ENCODE data around the gene CLHC1.

DNA sequence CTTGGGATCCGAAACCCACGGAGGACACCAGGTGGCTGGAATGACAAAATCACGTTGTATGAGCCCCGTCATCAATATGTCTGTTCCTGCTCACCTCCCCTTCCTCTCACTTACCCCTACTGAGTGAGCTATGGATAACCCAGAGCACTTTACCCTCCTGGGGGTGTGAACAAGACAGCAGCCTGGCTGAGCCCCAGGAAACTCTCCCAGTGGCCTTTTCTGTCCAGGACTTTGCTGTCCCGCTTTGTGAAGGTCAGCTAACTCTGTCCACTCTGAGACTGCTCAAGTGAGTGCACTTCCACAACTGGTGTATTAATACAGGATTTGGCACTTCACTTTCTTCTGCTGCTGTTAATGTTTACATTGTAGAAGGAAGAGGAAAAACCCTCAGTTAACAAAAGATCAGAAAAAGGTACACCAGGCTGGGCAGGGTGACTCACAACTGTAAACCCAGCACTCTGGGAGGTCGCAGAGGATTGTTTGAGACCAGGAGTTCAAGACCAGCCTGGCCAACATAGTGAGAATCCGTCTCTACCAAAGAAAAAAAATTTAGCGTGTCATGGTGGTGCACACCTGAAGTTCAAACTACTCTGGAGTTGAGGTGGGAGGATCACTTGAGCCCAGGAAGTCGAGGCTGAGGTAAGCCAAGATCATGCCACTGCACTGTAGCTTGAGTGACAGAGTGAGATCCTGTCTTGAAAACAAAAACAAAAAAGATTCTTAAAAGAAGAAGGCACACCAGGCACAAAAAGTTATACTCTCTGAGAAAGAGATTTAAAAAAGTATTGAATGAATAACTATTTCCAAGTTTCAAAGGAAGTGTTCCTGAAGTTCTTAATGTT is 90.3 kb downstream of the CLHC1 start:
- TF ChIP-seq, protein P1, sequence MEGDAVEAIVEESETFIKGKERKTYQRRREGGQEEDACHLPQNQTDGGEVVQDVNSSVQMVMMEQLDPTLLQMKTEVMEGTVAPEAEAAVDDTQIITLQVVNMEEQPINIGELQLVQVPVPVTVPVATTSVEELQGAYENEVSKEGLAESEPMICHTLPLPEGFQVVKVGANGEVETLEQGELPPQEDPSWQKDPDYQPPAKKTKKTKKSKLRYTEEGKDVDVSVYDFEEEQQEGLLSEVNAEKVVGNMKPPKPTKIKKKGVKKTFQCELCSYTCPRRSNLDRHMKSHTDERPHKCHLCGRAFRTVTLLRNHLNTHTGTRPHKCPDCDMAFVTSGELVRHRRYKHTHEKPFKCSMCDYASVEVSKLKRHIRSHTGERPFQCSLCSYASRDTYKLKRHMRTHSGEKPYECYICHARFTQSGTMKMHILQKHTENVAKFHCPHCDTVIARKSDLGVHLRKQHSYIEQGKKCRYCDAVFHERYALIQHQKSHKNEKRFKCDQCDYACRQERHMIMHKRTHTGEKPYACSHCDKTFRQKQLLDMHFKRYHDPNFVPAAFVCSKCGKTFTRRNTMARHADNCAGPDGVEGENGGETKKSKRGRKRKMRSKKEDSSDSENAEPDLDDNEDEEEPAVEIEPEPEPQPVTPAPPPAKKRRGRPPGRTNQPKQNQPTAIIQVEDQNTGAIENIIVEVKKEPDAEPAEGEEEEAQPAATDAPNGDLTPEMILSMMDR (conservative IDR thresholded peaks at IDR 0.05; ENCODE audit: low read length): no peak
- no peak for TF ChIP-seq EZH2phosphoT487 (IDR thresholded peaks at IDR 0.05; ENCODE audit: borderline replicate concordance)
